GM23338 (cell line): ENCODE measurements around the gene CUEDC2. TPM values are rescaled to one million over a fixed set of nuclear protein-coding genes. Genes with fewer than 3 reads are reported as not detected.

Experiments
- CREB1 ChIP-seq: fragments of 250-450 bp; sonication (Bioruptor Pico); IDR thresholded peaks from 2 replicates; pipeline ENCODE4 v1.5.0; 2020; ENCODE audit warnings: low read depth, mild to moderate bottlenecking, moderate library complexity
- EZH2 ChIP-seq: fragments of 200-600 bp; sonication (generic); IDR thresholded peaks from one replicate; pipeline ENCODE4 v1.8.0; 2017; ENCODE audit warnings: antibody characterized with exemption, mild to moderate bottlenecking, low read depth; ENCODE audit not compliant: unreplicated experiment
- NANOG ChIP-seq: IDR thresholded peaks from 2 replicates; pipeline ENCODE4 v1.6.1; 2016; ENCODE audit warnings: antibody characterized with exemption, borderline replicate concordance
- REST ChIP-seq: IDR thresholded peaks from one replicate; pipeline ENCODE4 v1.6.1; 2018; ENCODE audit warnings: antibody characterized with exemption; ENCODE audit not compliant: unreplicated experiment
- ZNF462 ChIP-seq: fragments of 250-450 bp; sonication (Bioruptor Pico); IDR thresholded peaks from 2 replicates; pipeline ENCODE4 v1.5.0; 2020; ENCODE audit warnings: mild to moderate bottlenecking, moderate library complexity
- polyA plus RNA-seq: library from polyadenylated mRNA; unstranded; fragments of >200 nt; fragmentation: Nextera tagmentation; extraction: Ambion mirVana; gene quantifications from 2 replicates; pipeline ENCODE4 v1.2.1, GENCODE V29; 2016
- total RNA-seq: library from RNA; depleted of rRNA; stranded (reverse); fragments of >200 nt; shearing (Covaris generic); gene quantifications from 2 replicates; pipeline ENCODE4 v1.2.3, GENCODE V29; 2014

The CUEDC2 gene
- total and polyA plus RNA-seq, 2 experiments from 2014 or later, result 39.2 to 47.3 TPM

- TF ChIP-seq REST (no peak), EZH2 (no peak), NANOG (no peak), ZNF462 (no peak), CREB1 (CRISPR knock-in tag) (no peak)
Observed at GRCh38 chr10:102431452-102432124, 786 bp downstream of the CUEDC2 start (continued).
